Embryonic facial prominence (tissue), 1 donor: ENCODE measurements around the gene HOXD10.

Experiments
- DNase-seq: peaks from one replicate; pipeline ENCODE4 v3.0.0-alpha.2; 2016; ENCODE audit errors: extremely low spot score

HOXD10 gene

DNA sequence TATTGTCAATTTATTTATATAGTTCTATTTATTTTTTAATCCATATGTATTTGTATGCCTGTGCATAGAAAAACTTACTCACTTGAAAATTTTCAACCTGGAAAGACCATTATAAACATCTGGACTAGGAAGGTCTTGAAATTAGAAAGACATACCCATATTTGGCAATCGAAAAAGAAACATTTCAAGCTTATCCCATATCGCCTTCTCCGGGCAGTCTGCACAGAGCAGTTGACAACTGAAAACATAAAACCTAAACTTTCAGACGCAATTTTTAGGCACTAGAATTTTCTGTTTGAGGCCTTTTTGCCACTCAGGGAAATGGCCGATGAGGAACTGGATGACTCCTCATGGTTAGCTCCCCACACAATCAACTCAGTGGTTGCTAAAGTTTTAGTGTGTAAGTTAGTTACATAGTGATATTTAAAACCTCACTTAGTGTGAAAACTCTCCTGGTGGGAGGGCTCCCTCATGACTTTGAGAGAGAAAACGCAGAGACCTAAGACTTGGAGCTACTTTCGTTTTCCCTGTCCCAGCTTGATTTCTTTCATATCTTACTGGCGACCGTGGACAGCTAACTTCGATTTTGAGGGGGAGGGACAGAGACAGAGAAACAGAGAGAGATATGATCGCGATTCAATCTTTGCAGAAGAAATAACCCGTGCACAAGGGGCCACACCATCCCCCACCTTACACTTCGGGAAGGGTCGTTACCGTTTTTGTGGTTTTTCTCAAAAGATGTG lies 20.2 kb upstream of the HOXD10 start:
- no peak for DNase-seq

GRCh38 chr2:176096986-176097819 lies 19.4 kb upstream of the HOXD10 start:
- DNase-seq = no peak

GRCh38 chr2:176097820-176098365 lies 18.7 kb upstream of the HOXD10 start:
- DNase-seq = no peak

GRCh38 chr2:176098366-176099158 lies 18.0 kb upstream of the HOXD10 start:
- DNase-seq = no peak

GRCh38 chr2:176099159-176099727 lies 17.3 kb upstream of the HOXD10 start:
- no peak for DNase-seq

GRCh38 chr2:176099728-176100546 lies 16.6 kb upstream of the HOXD10 start, which contains the start of gene HOXD12:
Gene HOXD12 (plus strand): TSS chr2:176099795. CDS start chr2:176099802, 7 bp downstream.
- DNase-seq = no peak

DNA sequence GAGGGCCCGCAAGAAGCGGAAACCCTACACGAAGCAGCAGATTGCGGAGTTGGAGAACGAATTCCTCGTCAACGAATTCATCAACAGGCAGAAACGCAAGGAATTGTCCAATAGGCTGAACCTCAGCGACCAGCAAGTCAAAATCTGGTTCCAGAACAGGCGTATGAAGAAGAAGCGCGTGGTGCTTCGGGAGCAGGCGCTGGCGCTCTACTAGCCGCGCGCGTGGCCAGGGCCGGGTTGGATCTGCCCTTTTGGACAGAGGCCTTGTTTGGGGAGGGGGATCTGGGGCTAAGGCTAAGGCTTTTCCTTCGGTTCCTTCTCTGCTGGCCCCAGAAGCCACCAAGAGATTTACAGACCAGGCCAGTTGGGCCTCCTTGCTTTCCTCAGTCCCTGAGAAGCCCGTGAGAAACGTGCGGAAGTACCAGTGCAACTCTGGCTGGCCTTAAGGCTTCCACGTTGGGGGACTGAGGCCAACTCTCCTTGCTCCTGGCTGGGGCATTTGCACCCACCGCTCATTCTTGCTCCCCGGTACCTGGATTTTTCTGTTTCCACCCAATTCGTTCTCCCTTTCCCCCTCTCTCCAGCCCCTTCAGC lies 15.9 kb upstream of the HOXD10 start:
- DNase-seq = no peak

DNA sequence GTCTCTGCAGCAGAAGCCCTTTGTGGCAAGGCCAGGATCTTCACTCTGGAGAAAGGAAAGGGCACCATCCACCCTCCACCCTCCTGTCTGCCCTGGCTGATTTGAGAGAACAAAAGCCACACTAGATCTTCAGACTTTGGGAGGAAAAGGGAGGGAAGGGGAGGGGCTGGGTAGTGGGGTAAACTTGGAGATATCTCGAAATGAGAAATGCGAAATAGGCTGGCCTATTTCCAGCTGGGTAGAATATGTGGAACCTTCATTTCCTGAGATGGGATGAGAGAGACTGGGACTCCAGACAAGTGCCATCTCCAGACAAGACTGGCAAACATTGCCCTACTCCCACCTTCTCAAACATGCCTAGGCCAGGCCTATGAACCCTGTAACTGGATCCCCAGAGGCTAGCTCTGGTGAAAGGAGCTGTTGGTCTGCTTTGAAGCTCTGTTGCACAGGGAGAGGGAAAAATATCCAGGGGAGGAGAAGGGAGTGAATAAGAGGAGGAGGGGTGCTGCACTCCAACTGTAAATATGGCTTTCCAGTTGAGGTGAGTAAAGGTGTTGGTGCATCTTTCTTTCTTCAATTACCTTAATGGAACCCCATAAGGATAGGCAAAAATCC lies 15.3 kb upstream of the HOXD10 start:
- no peak for DNase-seq

DNA sequence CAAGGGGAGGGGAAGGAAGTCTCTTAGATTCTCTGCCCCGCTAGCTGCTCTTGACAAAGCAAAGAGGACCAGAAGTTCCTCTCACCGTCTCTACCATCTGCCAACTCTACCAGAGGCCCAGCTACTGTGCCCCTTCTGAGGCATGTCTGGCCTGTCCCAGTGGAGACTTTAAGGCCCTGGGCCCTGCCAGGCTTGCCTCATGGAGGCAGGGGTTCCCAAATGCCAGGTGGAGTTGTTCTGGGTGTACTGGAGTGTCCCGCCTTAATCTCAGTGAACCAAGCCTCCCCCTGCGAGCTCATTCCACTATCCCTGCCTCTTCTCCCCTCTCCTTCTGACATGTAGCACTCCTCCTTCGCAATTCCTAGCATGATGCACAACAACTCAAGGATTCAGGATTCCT lies 14.7 kb upstream of the HOXD10 start:
- DNase-seq = no peak

GRCh38 chr2:176102309-176102866 lies 14.2 kb upstream of the HOXD10 start:
- no peak for DNase-seq

- DNase-seq = no peak
Observed at GRCh38 chr2:176103194-176103593, 13.4 kb upstream of the HOXD10 start.

GRCh38 chr2:176103742-176104315 lies 12.7 kb upstream of the HOXD10 start:
- no peak for DNase-seq

- no peak for DNase-seq
Observed at GRCh38 chr2:176104316-176105077, 12.1 kb upstream of the HOXD10 start.

GRCh38 chr2:176105078-176105729 lies 11.4 kb upstream of the HOXD10 start:
- no peak for DNase-seq

DNA sequence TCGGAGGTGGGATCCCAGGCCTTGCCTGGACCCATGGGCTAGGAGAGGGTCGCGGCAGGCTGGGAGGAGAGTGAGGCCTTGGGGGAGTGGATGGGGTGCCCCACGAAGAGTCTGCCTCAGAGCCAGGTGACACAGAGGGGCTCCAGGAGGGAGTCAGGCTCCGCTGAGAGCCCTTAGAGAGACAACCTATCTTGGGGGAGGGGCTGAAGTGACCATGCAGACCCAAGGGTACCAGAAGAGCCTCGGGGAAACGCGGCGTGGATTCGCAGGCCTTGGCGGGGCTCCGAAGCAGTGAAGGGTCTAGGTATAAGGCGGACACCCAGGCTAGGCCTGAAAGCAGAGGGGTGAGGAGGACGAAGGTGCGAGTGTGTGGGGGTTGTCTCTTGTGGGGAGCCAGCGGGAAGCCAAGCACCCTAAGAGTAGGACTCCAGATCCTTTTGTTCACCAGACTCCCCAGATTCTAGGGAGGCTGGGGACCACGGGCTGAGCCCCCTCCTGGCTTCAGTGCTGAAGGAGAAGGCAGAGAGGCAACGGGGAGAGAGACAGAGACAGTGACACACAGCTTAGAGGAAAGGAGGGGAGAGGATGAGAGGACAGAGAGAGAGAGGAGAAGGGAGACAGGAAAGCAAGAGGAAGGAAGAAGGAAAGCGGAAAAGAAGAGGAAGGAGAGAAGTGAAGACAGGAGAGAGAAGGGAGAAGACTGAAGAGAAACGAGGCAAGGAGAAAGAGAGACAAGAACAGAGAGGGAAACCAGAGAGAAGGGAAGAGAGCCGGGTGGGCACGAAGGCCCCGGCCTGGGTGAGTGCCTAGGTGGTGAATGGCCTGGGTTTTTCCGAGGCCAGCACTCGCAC lies 10.6 kb upstream of the HOXD10 start:
- DNase-seq = no peak

- DNase-seq = no peak
Observed at GRCh38 chr2:176106581-176107539, 9.7 kb upstream of the HOXD10 start, which contains the start of gene HOXD11. Gene HOXD11 (plus strand): TSS chr2:176107280. CDS start chr2:176107356, 76 bp downstream.
